HG02973 (cell line): Measurements from ENCODE around the gene BTNL2.
"Not testable (repeated sequence)": the region's sequence is repeated elsewhere in the genome, so short reads cannot be mapped to it uniquely, and the experiment has no call there.

ENCODE experiments used
- ATAC-seq: cut with Tn5 transposase; IDR thresholded peaks from one replicate; pipeline ENCODE4 v1.9.1; 2021; ENCODE audit warnings: moderate library complexity; ENCODE audit not compliant: unreplicated experiment

The BTNL2 gene

DNA sequence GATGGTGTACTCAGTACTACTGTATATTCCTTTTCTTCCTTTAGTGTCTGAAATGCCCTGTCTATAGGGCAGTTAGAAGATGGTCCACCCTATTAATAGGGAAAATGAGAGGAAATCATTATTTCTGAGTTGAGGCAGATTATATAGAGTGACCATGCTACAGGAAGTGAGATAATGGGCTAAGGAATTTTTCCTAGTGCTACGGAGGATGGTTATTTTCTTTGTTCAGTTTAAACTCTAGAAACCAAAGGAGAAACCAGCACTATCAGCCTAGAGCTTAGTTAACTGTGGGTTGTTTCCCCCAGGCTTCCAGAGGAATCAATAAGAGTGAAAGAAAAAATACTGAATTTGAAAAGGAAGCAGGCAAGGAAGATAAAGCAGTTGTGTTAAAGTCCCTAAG lies 35.8 kb downstream of the BTNL2 start:
- no peak for ATAC-seq

DNA sequence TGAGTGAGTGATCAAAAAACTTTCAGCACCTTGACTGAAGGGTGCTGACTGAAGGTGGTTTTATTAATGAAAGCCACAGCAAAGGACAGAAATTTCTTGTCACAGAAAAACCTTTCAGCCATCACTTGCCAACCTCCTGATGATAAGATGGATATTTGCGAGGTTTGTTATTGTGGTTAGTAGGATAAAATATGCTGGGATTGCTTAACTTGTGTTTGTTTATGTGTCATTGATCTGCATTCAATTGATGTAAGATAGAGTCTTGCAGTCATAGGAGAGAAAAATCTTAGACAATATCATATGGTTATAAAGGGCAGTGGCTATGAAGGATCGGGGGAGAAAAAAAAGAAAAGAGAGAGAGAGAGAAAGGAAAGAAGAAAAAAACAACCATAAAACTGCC lies 36.5 kb downstream of the BTNL2 start:
- no peak for ATAC-seq

DNA sequence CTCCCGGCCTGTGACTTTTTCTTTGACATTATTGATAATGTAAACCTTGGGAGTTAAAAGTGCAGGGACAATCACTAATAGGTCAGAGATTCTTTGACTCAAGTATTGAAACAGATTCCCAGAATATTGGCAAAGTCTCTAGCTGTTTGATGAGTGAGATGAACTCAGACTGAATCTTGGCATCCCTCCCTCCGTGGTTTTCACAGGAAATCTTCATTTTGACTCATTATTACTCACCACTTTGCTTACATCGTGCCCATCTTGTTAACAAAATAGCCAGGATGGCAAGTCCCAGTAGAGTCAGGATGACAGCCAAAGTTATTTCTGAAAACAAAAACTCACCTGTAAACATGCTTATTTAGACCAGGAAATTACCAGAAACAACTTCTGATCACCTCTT lies 37.3 kb downstream of the BTNL2 start:
- ATAC-seq, result no peak

DNA sequence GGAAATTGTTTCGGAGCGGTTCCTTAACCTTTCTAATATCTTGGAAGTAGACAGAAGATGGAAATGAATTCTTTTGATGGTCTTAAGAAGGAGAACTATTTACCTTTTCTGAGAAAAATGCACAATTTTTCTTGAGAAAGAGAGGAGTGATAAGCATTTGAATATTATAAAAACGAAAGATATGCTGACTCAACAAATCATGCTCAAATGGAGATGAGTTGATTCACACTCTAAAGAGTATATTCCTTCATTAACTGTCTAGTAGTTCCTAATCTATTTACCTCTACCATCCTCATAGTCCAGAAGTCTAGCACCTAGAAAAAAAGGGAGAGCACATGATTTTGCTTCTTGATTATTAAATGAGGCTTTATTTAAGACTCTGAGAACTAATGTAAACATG lies 39.3 kb downstream of the BTNL2 start:
- ATAC-seq, result no peak

DNA sequence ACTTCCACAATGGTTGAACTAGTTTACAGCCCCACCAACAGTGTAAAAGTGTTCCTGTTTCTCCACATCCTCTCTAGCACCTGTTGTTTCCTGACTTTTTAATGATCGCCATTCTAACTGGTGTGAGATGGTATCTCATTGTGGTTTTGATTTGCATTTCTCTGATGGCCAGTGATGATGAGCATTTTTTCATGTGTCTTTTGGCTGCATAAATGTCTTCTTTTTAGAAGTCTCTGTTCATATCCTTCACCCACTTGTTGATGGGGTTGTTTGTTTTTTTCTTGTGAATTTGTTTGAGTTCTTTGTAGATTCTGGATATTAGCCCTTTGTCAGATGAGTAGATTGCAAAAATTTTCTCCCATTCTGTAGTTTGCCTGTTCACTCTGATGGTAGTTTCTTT lies 47.8 kb downstream of the BTNL2 start:
- not testable (repeated sequence) for ATAC-seq

DNA sequence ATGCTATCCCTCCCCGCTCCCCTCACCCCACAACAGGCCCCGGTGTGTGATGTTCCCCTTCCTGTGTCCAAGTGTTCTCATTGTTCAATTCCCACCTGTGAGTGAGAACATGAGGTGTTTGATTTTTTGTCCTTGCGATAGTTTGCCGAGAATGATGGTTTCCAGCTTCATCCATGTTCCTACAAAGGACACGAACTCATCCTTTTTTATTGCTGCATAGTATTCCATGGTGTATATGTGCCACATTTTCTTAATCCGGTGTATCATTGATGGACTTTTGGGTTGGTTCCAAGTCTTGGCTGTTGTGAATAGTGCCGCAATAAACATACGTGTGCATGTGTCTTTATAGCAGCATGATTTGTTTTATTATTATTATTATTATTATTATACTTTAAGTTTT lies 48.4 kb downstream of the BTNL2 start:
- ATAC-seq, result not testable (repeated sequence)

DNA sequence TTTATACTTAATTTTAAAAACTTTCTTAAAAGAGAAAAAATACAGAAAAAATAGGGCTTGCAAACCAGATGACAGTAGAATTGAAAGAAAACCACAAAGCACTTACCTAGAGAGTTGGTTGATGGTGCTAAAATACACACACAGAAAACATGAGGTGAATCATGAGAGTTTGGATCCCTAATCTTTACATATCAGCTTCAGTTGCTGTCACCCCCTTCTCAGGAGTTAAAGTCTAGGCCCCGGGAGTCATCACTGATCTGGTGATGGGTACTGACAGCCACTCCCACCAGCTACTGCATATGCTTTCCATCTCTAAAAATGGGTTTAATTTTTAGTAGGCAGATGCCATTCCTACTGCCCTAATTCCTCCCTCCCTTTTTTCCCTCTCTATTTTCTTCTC lies 52.0 kb downstream of the BTNL2 start:
- no peak for ATAC-seq

DNA sequence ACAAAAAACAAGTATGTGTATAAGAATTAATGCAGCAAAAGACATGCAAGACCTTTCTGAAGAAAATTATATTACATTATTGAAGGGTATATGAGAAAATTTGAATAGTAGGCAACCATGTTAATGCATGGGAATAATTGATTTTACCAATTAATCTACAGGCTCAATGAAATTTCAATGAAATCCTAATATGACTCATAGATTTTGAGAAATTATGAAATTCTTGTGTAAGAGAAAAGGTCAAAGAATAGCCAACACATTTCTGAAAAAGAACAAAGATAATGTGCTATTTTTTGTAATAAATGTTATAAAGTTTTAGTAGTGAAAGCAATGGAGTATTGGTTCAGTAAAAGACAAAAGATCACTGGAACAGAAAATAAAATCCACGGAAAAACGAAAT lies 53.6 kb downstream of the BTNL2 start:
- ATAC-seq, result no peak
